GM23248 (cell line): ENCODE results near the gene LEFTY1. TPM values are rescaled to one million over a fixed set of nuclear protein-coding genes. Genes with fewer than 3 reads are reported as not detected.

Experiments
- DNase-seq: peaks from one replicate; pipeline ENCODE4 v3.0.0-alpha.2; 2015
- H2AFZ ChIP-seq: fragments of 200-600 bp; sonication (generic); 2 replicates; pipeline ENCODE4 v1.6.1; 2016; ENCODE audit warnings: antibody characterized with exemption
- H3F3A ChIP-seq: fragments of 200-600 bp; sonication (generic); 2 replicates; pipeline ENCODE4 v1.6.1; 2016; ENCODE audit warnings: mild to moderate bottlenecking, antibody characterized with exemption, mixed run types; ENCODE audit not compliant: insufficient read depth
- H3K27ac ChIP-seq: fragments of 200-600 bp; sonication (generic); 2 replicates; pipeline ENCODE4 v1.5.1; 2016; ENCODE audit warnings: mild to moderate bottlenecking
- H3K27me3 ChIP-seq: fragments of 200-600 bp; sonication (generic); replicated peaks from 2 replicates; pipeline ENCODE4 v1.6.1; 2016; ENCODE audit warnings: mild to moderate bottlenecking; ENCODE audit not compliant: insufficient read depth
- H3K36me3 ChIP-seq: fragments of 200-600 bp; sonication (generic); 2 replicates; pipeline ENCODE4 v1.6.1; 2016; ENCODE audit warnings: low read depth, mild to moderate bottlenecking
- H3K4me1 ChIP-seq: fragments of 200-600 bp; sonication (generic); 2 replicates; pipeline ENCODE4 v1.6.1; 2016; ENCODE audit warnings: mild to moderate bottlenecking; ENCODE audit not compliant: insufficient read depth
- H3K4me2 ChIP-seq: fragments of 200-600 bp; sonication (generic); one replicate; pipeline ENCODE4 v1.6.1; 2016; ENCODE audit warnings: mild to moderate bottlenecking; ENCODE audit not compliant: unreplicated experiment
- H3K4me3 ChIP-seq: fragments of 200-600 bp; sonication (generic); 2 replicates; pipeline ENCODE4 v1.5.1; 2016; ENCODE audit warnings: mild to moderate bottlenecking
- H3K79me2 ChIP-seq: fragments of 200-600 bp; sonication (generic); 2 replicates; pipeline ENCODE4 v1.6.1; 2016; ENCODE audit warnings: mild to moderate bottlenecking; ENCODE audit not compliant: insufficient read depth
- H3K9ac ChIP-seq: fragments of 200-600 bp; sonication (generic); 2 replicates; pipeline ENCODE4 v1.6.1; 2016; ENCODE audit warnings: mild to moderate bottlenecking
- H3K9me2 ChIP-seq: fragments of 200-600 bp; sonication (generic); 2 replicates; pipeline ENCODE4 v1.6.1; 2016; ENCODE audit warnings: mixed run types, mild to moderate bottlenecking, moderate library complexity; ENCODE audit not compliant: insufficient read depth
- H3K9me3 ChIP-seq: fragments of 200-600 bp; sonication (generic); one replicate; pipeline ENCODE4 v1.6.1; 2017; ENCODE audit warnings: low read depth
- H4K20me1 ChIP-seq: fragments of 200-600 bp; sonication (generic); 2 replicates; pipeline ENCODE4 v1.6.0; 2016; ENCODE audit not compliant: insufficient read depth
- EZH2 ChIP-seq: fragments of 200-600 bp; sonication (generic); IDR thresholded peaks from 2 replicates; pipeline ENCODE4 v1.6.1; 2018; ENCODE audit warnings: antibody characterized with exemption, mild to moderate bottlenecking; ENCODE audit not compliant: insufficient read depth, poor library complexity, severe bottlenecking
- EZH2phosphoT487 ChIP-seq: fragments of 200-600 bp; sonication (generic); IDR thresholded peaks from 2 replicates; pipeline ENCODE4 v1.6.1; 2018; ENCODE audit warnings: antibody characterized with exemption, moderate library complexity, mild to moderate bottlenecking, low read depth; ENCODE audit not compliant: insufficient read depth
- whole genome bisulfite sequencing, 2 experiments: methylation state at CpG; one replicate each; pipeline ENCODE4 v1.1.6; 2015 to 2017; ENCODE audit warnings: low lambda C conversion rate in 2 of 2, low coverage in 1 of 2; ENCODE audit errors: missing lambda C conversion rate in 2 of 2; 5-methylcytosine and 5-hydroxymethylcytosine counted together
- in situ Hi-C: fragments of 300-500 bp; cut with MboI; formaldehyde crosslinking; loops from 2 replicates; pipeline ENCODE4 v1.15.0; 2020
- polyA plus RNA-seq: library from polyadenylated mRNA; unstranded; fragments of >200 nt; fragmentation: Nextera tagmentation; extraction: Ambion mirVana; gene quantifications from 2 replicates; pipeline ENCODE4 v1.2.1, GENCODE V29; 2016
- total RNA-seq: library from RNA; depleted of rRNA; stranded (reverse); fragments of >200 nt; shearing (Covaris generic); gene quantifications from 2 replicates; pipeline ENCODE4 v1.2.3, GENCODE V29; 2014

LEFTY1 gene
- total and polyA plus RNA-seq, 2 experiments from 2014 or later: not detected

GRCh38 chr1:225911191-225912130, 22.5 kb upstream of the LEFTY1 start:
- Histone ChIP-seq H3F3A (no peaks in the 10 kb centered on the region), H3K4me3 (no peak overlapping the region), H3K4me1 (no peaks in the 10 kb centered on the region), H2AFZ (peak overlapping the region; percentile 69), H4K20me1 (no peaks in the 10 kb centered on the region), H3K79me2 (no peaks in the 10 kb centered on the region), H3K36me3 (no peaks in the 10 kb centered on the region), H3K9ac (peak overlapping the region; percentile 21; the same call in 1 of the 2 replicates), H3K9me3 (no peaks in the 10 kb centered on the region), H3K4me2 (peak overlapping the region; percentile 56), H3K27ac (no peak overlapping the region), H3K9me2 (no peaks in the 10 kb centered on the region), H3K27me3 (no peaks in the 10 kb centered on the region)
- peak; percentile 77 for DNase-seq
- 35 to 57% methylated on average over 29 to 53 of the region's 53 CpGs for WGBS, 2 experiments
- TF ChIP-seq EZH2: no peak
- no peak for TF ChIP-seq EZH2phosphoT487
- in situ Hi-C loops: no loop called here

- no peak overlapping the region for H3K27ac ChIP-seq
- H4K20me1 ChIP-seq: no peaks in the 10 kb centered on the region
- H3K9me2 ChIP-seq: no peaks in the 10 kb centered on the region
- DNase-seq: no peak
- H3K9ac ChIP-seq: no peak overlapping the region
- TF ChIP-seq EZH2 (no peak), EZH2phosphoT487 (no peak)
- 93 to 100% methylated on average over 1 of the region's 1 CpG for WGBS, 2 experiments
- in situ Hi-C loops: no loop called here
- no peaks in the 10 kb centered on the region for H3K27me3 ChIP-seq
- no peak overlapping the region for H3K4me2 ChIP-seq
- no peaks in the 10 kb centered on the region for H3K4me1 ChIP-seq
- no peak overlapping the region for H2AFZ ChIP-seq
- H3K36me3 ChIP-seq: no peaks in the 10 kb centered on the region
- H3K4me3 ChIP-seq: no peak overlapping the region
- no peaks in the 10 kb centered on the region for H3K79me2 ChIP-seq
- no peaks in the 10 kb centered on the region for H3F3A ChIP-seq
- no peaks in the 10 kb centered on the region for H3K9me3 ChIP-seq
Observed at GRCh38 chr1:225909477-225909876, 20.5 kb upstream of the LEFTY1 start.

GRCh38 chr1:225908773-225909172, 19.8 kb upstream of the LEFTY1 start:
- H3K27ac ChIP-seq: no peak overlapping the region
- DNase-seq: no peak
- H2AFZ ChIP-seq: no peak overlapping the region
- no peaks in the 10 kb centered on the region for H3K79me2 ChIP-seq
- in situ Hi-C loops: no loop called here
- H3K4me3 ChIP-seq: no peak overlapping the region
- TF ChIP-seq EZH2 (no peak), EZH2phosphoT487 (no peak)
- no peaks in the 10 kb centered on the region for H4K20me1 ChIP-seq
- H3K4me2 ChIP-seq: no peak overlapping the region
- no peaks in the 10 kb centered on the region for H3K9me2 ChIP-seq
- WGBS, 2 experiments: 67 to 76% methylated on average over 2 of the region's 2 CpGs
- no peaks in the 10 kb centered on the region for H3K27me3 ChIP-seq
- no peaks in the 10 kb centered on the region for H3K9me3 ChIP-seq
- H3K9ac ChIP-seq: no peak overlapping the region
- no peaks in the 10 kb centered on the region for H3K4me1 ChIP-seq
- no peaks in the 10 kb centered on the region for H3F3A ChIP-seq
- H3K36me3 ChIP-seq: no peaks in the 10 kb centered on the region

GRCh38 chr1:225908013-225908640, 19.2 kb upstream of the LEFTY1 start:
- Histone ChIP-seq H3K9me3 (no peaks in the 10 kb centered on the region), H3K9ac (no peak overlapping the region), H4K20me1 (no peaks in the 10 kb centered on the region), H3K27ac (no peak overlapping the region), H3K27me3 (no peaks in the 10 kb centered on the region), H3K9me2 (no peaks in the 10 kb centered on the region), H3K36me3 (no peaks in the 10 kb centered on the region), H3K4me1 (no peaks in the 10 kb centered on the region), H2AFZ (no peak overlapping the region), H3K4me2 (no peak overlapping the region), H3K79me2 (no peaks in the 10 kb centered on the region), H3F3A (no peaks in the 10 kb centered on the region), H3K4me3 (no peak overlapping the region)
- in situ Hi-C loops: no loop called here
- no peak for DNase-seq
- TF ChIP-seq EZH2 (no peak), EZH2phosphoT487 (no peak)
- WGBS, 2 experiments: 61 to 64% methylated on average over 5 of the region's 5 CpGs
